NCI-H446 treated with DMSO at 0.1 percent for 48 hours (cell line): Measurements from ENCODE around the gene TMEM141.
A peak's percentile ranks its signal among the peaks of the same experiment; 100 is the strongest.
"Not testable (repeated sequence)": the region's sequence is repeated elsewhere in the genome, so short reads cannot be mapped to it uniquely, and the experiment has no call there.

Experiments
- DNase-seq: peaks from one replicate; lab custom pipeline; 2025; lab: John Stamatoyannopoulos, UW

TMEM141 gene

GRCh38 chr9:136833381-136834048 is 42.4 kb downstream of the TMEM141 start:
- DNase-seq: not testable (repeated sequence)

- DNase-seq: no peak
These were observed 44.2 kb downstream of the TMEM141 start for GRCh38 chr9:136835162-136835931.

DNA sequence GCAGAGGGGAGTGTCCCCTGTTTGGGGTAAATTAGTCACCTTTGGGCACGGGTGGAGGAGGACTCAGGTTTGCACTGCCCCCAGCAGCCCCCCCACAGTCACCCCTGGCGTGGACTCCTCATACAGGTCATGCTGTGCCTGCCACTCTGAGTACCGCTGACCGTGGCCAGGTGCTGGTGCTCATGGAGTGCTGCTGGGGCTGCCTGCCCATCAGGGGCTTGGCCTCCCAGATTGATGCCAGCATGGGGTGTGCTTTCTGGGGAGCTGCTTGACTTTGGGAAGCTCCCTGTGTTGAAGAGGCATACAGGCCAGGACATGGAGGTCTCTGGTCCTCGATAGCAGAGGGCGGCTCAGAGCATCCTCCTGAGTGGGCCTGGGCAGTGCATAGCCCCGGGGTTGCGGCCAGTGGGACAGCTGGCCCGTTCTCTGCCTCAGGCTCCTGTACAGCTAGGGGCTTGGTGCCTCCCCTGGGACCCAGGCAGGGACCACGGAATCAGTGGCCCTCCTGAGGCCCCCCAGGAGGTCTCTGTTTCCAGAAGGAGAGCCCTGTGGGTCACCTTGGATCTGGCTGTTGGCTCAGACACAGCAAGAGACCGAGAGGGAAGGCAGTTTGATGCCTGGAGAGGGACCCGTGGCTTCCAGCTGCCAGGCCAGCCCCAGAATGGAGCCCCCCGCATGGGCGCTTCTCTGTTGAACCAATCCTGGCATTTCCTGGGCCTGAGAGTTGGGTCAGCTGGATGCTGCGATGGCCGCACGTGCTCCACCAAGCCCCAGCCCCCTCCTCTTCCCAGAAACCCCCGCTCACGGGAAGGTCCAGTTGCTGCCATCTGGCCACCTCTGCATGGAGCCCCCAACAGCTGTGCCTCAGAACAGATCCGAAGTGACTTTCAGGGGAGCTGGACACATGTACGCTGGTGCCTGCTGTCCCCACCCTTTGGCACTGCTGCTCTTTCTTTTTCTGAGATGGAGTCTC is 45.1 kb downstream of the TMEM141 start:
- DNase-seq: no peak

- DNase-seq: no peak
These were observed 46.2 kb downstream of the TMEM141 start for GRCh38 chr9:136837146-136837855.

DNA sequence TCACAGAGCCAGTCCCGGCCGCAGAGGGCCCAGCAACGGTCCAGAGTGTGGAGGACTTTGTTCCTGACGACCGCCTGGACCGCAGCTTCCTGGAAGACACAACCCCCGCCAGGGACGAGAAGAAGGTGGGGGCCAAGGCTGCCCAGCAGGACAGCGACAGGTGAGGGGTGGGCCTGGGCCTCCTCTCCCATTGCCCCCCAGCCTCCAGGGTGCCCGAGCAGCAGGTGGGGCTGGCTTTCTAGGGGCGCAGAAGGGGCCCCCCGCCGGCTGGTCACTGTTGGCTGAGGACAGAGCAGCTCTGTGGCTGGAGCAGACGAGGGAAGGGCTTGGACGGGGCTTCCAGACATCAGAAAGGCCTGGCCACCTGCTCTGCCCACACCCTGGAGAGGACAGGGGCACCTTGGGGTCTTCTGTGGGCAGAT is 46.7 kb downstream of the TMEM141 start:
- DNase-seq: not testable (repeated sequence)

DNA sequence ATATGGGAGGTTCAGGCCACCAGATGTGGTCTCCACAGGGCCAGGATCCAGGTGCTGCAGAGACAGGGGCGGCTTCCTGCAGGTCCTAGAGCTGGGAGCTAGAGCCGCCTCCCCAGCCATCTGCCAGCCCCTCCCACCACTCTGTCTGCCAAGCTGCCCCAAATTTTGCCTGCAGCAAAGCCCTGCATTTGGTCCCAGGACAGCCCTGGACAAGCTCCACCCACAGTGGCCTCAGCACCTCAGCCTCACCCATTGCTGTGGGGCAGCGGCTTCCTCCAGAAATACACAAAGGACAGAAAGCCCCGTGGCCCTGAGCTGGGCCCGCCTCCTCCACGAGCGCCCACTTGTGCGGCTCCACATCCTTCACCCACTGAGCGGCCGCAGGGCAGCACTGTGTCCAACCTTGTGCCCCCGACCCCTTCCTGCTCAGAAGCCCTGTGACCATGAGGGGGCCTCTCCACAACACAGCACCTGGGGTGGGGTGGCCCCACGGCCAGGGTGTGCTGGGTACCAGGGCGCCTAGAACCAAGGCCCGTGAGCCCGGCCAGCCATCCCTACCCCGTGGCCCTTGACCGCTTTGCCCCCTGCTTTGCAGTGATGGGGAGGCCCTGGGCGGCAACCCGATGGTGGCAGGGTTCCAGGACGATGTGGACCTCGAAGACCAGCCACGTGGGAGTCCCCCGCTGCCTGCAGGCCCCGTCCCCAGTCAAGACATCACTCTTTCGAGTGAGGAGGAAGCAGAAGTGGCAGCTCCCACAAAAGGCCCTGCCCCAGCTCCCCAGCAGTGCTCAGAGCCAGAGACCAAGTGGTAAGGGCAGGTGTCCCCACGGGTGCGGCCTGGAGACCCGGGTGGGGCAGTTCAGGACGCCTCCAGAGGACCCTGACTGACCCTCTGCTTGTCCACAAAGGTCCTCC is 47.4 kb downstream of the TMEM141 start:
- no peak for DNase-seq

DNA sequence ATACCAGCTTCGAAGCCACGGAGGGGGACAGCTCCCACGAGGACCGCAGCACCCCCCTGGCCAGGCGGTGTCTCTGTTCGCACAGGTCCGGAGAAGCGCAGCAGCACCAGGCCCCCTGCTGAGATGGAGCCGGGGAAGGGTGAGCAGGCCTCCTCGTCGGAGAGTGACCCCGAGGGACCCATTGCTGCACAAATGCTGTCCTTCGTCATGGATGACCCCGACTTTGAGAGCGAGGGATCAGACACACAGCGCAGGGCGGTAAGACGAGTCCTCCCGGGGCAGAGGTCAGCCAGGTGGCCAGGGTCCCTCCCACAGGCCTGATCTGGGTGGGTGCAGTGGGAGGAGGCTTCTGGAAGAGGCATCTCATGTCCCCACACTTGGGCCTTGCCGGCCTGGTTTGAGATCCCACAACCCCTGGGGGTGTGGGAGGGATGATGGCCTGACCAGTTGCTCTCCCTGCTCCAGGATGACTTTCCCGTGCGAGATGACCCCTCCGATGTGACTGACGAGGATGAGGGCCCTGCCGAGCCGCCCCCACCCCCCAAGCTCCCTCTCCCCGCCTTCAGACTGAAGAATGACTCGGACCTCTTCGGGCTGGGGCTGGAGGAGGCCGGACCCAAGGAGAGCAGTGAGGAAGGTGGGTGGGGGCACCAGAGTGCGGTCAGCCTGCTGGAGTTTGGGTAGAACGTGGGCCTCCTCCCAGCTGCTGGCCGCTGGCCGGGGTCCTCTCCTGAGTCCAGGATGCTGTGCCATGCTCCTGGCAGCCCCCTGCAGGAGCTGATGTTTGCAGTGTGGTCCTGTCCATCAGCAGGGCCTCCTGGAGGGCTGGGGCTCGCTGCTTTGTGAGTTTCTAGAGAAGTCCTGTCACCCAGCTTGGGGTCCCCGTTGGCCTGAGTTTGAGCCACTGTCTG is 48.3 kb downstream of the TMEM141 start:
- DNase-seq: no peak

DNA sequence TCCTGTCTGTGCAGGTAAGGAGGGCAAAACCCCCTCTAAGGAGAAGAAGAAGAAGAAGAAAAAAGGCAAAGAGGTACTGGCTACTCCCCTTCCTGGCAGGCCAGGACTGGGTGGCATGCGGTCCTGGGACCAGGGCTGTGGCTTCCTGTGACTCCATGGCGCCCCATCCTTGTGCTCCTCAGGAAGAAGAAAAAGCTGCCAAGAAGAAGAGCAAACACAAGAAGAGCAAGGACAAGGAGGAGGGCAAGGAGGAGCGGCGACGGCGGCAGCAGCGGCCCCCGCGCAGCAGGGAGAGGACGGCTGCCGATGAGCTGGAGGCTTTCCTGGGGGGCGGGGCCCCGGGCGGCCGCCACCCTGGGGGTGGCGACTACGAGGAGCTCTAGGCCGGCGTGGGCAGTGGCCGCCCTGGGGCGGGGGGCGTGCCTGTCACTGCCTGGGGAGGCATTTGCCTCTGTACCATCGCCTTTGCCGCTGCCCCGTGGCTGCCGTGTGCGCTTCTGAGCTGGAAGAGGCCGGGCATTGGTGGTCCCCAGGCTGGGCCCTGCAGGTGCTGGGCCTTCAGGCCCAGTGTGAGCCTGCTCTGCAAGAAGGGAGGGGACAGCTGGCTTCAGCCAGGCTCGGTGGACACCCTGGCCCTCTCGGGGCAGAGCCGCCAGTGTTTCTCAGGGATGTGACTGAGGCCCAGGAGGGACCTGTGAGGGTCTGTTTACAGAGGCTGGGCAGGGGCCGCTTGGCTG is 49.2 kb downstream of the TMEM141 start:
- DNase-seq: no peak

- peak; percentile 18 for DNase-seq
These were observed 49.9 kb downstream of the TMEM141 start for GRCh38 chr9:136840877-136841645.

DNA sequence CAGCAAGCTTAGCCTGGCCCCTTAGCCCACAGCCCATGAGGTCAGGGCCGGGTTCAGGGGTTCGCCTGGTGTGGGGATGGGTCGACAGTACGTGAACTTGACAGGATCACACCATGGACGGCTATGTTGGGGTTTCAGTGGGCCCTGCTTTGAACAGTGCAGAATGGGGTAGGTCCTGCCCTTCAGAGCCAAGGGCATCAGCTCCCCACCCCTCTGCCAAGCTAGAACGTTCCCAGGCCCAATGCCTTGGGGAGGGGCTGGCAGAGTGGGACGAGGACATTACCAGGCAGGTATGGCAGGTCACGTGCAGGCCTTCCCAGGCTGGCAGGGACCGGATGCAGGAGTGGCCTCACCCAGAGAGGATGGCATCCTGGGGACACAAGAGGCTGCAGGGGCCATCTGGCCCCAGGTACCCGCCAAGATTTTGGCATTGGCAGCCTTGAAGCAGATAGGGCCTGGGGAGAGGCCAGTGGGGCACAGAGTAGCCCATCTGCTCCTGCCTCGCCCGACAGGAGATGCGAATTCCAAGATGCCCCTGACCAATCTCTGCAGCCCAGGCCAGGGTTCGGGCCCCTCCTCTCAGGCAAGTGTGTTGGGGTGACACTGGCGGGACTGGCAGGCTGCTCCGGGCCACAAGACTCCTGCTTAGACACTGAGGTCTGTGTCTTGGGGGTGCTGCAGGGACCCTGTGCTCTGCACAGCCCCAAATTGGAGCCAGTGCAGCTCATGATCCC is 50.7 kb downstream of the TMEM141 start:
- DNase-seq: not testable (repeated sequence)

DNA sequence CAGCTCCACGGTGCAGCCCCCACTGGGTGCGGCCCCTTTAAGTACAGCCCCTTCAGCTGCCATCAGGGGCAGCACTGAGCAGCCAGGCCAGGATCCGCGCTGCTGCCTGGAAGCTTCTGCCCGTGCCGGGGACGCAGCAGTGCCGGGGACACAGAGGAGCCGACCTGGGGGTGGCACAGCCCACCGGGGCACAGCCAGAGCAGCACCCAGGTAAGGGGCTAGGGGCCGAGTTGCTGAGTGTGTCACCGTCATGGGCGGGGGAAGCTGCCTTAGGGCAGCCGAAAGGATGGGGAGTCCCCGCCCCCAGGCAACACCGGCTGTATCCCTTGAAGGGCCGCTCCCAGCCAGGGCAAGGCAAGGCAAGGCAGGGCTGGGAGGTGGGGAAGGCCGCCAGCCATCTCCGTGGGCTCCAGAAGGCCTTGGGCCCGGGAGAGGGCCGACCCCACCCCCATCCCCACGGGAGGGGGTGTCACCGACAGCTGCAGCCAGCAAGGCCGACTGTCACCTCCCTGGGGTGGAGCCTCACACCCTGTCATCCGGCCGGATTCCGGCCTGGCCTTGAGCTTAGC is 51.3 kb downstream of the TMEM141 start, which contains the start of gene AJM1:
TSS of gene AJM1 (plus strand) at position 99 of the 569 bp plus-strand sequence. CDS start 1,937 bp downstream, outside the sequence.
- peak; percentile 36 for DNase-seq
